Activated effector memory CD4-positive, alpha-beta T cell treated with Interleukin-2 at 50 U/mL for 16 hours (primary cell): Measurements from ENCODE around the gene NDUFB6.

Source experiments
- DNase-seq: peaks from one replicate; pipeline ENCODE4 v3.0.0-alpha.2; 2020

NDUFB6 gene

GRCh38 chr9:32516241-32516640, 56.7 kb downstream of the NDUFB6 start:
- DNase-seq: no peak

DNA sequence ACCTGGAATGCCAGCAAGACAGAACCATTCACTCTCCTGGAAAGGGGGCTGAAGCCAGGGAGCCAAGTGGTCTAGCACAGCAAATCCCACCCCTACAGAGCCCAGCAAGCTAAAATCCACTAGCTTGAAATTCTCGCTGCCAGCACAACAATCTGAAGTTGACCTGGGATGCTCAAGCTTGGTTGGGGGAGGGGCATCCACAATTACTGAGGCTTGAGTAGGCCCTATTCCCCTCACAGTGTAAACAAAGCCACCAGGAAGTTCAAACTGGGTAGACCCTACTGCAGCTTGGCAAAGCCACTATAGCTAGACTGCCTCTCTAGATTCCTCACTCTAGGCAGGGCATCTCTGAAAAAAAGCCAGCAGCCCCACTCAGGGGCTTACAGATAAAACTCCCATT, 64.2 kb downstream of the NDUFB6 start:
- DNase-seq: no peak

- DNase-seq: no peak
Observed at GRCh38 chr9:32503008-32503407, 70.0 kb downstream of the NDUFB6 start.
